ENCODE results near the gene BCL11B.

GRCh38 chr14:99175331-99176155 is 96.5 kb downstream of the BCL11B start:
- TF ChIP-seq GATA3 (IDR thresholded peaks at IDR 0.05; ENCODE audit: low read depth, low read length) (no peak), GATA2 (IDR thresholded peaks at IDR 0.05; ENCODE audit: low read depth, low read length) (no peak)

Measured in SH-SY5Y (cell line).